Central memory CD4-positive, alpha-beta T cell (primary cell): Measurements from ENCODE around the gene GNG14.
"Not testable (repeated sequence)": the region's sequence is repeated elsewhere in the genome, so short reads cannot be mapped to it uniquely, and the experiment has no call there.

Experiments
- DNase-seq: peaks from one replicate; pipeline ENCODE4 v3.0.0; 2022

The GNG14 gene

GRCh38 chr19:12696366-12697335 is 8.9 kb downstream of the GNG14 start, which contains the start of gene FBXW9:
Gene FBXW9, minus strand, starts transcription at chr19:12696631. Its CDS starts 50 bp downstream, at chr19:12696581.
- DNase-seq, result peak; percentile 90

GRCh38 chr19:12697425-12697824 is 9.6 kb downstream of the GNG14 start:
- DNase-seq, result not testable (repeated sequence)

DNA sequence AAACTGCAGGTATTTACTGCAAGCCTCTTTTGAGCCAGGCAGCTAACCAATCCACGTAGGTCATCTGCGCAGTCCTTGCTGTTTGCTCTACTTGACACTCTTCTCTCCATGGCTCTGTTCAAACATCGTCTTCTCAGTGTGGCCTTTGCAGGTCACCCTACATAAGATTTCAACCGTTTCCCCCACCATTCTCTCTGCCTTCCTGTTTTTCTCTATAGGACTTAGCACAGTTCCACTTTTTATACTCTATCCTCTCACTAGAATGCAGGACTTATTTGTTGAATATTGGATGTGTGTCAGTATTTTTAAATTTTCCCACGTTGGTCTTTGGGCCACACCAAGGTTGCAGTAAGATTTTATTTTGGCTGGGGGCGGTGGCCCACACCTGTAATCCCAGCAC is 10.3 kb downstream of the GNG14 start:
- DNase-seq, result no peak

DNA sequence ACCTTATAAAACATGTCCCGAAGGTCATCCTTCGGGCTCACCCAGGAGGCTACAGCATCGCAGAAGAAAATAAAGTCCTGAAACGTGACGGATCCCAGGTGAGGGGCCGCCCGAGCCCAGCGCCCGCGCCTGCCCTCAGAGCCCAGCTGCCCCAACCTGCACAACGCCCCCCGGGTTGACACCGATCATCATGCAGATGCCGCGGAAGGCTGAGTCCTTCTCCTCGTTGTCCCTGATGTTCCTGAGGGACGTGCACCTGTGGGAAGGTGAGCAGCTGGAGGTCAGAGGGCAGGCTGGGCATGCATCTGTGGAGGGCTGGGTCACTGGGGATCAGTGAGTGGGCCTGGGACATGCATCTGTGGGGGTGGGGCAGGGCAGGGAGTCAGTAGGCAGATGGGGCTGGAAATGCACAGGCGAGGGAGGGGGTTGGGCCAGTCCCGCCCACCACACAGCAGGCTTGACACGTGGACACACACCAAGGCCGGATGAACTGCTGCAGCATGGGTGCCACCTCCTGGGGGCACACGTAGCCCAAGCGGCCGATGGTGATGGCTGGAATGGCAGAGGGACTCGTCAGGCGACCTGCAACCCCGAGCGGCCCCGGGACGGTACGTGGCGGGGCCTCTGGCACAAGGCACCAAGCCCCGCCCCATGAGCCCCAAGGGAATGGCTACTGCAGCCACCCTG is 13.9 kb downstream of the GNG14 start:
- DNase-seq, result no peak

DNA sequence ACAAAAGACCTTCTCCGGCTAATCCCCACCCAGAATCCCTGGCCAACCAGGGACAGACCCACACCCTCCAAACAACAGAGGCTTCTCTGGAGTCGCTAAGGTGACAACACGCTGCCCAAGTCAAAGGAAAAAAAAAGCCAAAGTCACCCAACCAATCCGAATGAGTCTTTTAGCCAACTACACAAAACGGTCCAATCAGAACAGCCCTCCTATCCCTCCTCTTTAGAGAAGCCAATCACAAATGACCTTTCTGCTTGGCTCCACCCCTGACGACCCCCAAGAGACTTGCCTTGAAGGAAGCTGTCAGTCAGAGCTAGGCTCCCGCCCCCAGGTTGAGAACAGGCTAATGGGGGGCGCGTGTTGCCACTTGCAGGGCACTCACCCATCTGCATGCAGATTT is 15.2 kb downstream of the GNG14 start:
- no peak for DNase-seq

- no peak for DNase-seq
Measured at GRCh38 chr19:12705169-12705568, 17.4 kb downstream of the GNG14 start.

DNA sequence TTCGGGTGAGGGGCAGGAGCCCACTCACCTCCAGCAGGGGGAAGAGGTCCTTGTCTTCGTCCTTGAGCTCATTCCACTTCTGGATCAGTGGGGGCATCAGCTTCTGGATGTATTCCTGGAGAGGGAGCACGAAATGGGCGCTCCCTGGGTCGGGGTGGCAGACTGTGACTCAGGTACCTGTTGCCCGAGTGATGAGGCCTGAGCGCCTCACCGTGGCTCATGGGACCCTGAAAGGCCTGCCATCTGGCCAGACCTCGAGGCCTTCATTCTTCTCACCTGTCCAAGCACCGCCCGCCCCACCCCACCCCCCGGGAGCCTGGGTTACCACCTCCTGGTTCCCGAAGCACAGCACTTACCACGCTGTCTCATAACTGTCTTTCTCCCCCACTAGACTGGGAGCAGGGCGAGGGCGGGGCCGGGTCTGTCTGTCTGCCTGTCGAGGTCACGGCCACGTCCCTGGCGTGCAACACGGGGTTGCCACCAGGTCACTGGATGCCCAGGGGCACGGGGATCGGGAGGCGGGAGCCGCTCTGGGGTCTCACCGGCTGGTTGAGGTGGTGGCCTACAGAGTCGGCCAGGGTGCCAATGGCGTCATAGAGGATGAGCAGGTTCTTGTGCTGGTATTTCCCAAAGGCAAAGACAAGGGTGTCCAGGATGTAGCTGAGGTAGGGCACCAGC is 18.0 kb downstream of the GNG14 start:
- no peak for DNase-seq

- DNase-seq, result no peak
Measured at GRCh38 chr19:12706332-12706718, 18.5 kb downstream of the GNG14 start.

GRCh38 chr19:12708641-12709040 is 20.8 kb downstream of the GNG14 start:
- DNase-seq, result no peak

GRCh38 chr19:12711187-12711586 is 23.4 kb downstream of the GNG14 start:
- no peak for DNase-seq

DNA sequence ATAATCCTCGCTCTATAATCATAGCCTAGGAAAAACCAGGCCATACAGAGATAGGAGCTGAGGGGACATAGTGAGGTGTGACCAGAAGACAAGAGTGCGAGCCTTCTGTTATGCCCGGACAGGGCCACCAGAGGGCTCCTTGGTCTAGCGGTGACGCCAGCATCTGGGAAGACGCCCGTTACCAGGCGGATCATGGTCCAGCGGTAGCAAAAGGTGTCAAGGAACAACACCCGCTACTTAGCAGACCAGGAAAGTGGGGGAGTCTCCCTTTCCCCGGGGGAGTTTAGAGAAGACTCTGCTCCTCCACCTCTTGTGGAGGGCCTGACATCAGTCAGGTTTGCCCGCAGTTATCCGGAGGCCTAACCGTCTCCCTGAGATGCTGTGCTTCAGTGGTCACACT is 24.3 kb downstream of the GNG14 start:
- DNase-seq, result not testable (repeated sequence)

DNA sequence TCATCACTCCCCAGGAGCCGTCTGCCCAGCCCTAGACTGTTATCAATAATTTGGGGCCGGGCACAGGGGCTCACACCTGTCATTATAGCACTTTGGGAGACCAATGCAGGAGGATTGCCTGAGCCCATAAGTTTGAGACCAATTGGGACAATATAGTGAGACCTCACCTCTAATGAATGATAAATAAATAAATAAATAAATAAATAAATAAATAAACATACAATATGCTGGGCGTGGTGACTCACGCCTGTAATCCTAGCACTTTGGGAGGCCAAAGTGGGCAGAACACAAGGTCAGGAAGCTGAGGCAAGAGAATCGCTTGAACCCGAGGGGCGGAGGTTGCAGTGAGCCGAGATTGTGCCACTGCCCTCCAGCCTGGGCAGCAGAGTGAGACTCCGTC is 25.5 kb downstream of the GNG14 start:
- not testable (repeated sequence) for DNase-seq

DNA sequence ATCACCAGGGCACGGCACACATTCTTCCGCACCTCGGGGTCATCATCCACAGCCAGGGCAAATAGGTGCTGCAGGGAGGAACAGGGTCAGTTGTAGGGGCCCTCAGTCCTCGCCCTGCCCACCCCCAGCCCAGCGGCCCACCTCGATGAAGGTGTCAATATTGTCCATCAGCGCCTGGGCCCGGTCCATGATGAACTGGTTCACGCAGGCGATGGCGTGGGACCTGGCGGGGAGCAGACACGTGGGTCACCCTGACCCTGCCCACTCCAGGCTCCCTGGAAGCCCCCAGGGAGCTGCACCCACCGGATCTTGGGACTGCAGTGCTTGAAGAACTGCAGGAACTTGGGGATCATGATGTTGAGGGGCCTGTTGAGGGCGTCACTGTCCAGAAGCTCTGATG is 27.3 kb downstream of the GNG14 start:
- DNase-seq, result no peak

DNA sequence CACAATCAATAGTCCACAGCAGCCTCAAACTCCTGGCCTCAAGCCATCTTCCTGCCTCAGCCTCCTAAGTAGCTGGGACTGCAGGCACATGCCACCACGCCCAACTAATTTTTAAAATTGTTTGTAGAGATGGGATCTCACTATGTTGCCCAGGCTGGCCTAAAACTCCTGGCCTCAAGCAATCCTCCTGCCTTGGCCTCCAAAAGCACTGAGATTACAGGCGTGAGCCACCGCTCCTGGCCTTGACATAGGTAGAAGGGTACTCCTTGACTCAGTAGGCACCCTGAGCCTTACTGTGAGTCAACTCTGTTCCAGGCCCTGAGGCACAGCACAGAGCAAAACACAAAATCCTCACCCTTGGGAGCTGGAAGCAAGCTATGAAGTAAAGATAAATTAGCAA is 28.1 kb downstream of the GNG14 start:
- no peak for DNase-seq

- DNase-seq, result no peak
Measured at GRCh38 chr19:12720296-12720695, 32.5 kb downstream of the GNG14 start.

DNA sequence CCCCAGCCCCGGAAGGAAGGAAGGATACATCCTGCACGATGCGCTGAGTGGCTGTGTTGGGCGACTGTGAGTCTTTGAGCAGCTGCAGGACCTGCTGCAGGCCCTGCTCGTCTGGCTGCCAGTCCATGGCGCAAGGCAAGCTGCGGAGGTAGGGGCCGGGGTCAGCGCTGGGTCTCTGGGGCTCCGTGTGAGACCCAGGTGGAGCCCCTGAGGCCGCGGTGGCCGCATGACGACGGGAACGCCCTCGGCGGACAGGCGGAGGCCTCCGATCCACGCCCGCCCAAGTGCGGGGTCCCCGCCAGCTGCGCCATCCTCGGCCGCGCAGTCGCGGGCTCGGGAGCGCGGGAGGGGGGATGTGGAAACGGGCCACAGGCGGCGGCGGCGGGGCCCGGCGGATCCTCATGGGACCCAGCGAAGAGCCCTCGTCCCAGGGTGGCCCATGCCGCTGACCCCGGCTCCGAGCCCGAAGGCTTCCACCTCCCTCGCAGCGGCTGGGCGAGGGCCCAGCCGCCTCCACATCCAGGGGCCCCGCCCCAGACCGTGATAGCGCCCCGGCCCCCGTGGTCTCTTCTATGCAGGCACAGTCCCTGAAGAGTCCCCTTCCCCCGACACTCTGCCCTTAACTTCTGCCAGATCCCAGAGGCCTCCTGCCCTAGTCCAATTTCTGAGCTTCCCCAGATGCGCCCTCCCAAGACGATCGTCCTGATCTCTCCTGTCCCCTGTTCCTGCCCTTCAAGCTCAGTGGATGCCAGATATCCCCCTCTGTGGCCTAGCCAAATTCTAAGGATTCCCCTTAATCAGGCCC is 33.3 kb downstream of the GNG14 start:
- DNase-seq, result no peak

- peak; percentile 3 for DNase-seq
Measured at GRCh38 chr19:12721656-12722565, 34.1 kb downstream of the GNG14 start.

DNA sequence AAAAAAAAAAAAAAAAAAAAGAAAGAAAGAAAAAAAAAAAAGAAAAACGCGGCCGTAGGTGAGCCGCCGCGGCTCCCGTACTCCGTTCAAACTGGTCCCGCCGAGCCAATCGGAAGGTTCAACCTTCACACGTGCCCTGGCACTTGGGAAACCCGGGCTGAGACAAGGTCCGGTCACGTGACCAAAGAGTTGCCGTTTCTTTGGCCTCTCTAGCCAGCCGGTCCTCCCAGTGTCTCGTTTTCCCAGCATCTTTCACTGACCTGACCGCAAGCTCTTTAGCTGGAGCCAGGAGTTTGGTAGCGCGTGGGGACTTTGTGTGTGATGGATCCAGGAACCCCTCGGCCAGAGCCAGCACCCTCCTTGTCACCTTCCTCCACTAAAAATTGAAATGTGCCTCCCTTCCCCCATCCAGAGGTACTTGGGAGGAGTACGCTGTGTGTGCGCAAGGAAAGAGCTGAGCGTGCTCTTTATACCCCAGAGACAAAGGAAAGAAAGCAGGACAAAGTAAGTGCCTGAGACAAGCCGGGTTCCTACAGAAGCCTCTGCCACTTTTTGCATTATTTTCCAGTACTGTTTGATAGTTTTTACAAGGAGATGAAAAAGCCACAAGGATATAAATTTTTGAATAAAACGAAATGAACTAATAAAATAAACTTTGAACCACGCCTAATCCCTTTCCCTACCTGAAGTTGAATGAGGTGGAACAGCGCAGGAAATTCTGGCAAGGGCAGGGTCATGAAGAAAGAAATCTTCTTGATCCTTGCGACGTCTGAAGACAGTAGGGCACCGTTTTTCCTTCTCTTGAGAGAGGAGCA is 35.0 kb downstream of the GNG14 start:
- peak; percentile 93 for DNase-seq

- DNase-seq, result no peak
Measured at GRCh38 chr19:12723381-12723640, 35.5 kb downstream of the GNG14 start.

DNA sequence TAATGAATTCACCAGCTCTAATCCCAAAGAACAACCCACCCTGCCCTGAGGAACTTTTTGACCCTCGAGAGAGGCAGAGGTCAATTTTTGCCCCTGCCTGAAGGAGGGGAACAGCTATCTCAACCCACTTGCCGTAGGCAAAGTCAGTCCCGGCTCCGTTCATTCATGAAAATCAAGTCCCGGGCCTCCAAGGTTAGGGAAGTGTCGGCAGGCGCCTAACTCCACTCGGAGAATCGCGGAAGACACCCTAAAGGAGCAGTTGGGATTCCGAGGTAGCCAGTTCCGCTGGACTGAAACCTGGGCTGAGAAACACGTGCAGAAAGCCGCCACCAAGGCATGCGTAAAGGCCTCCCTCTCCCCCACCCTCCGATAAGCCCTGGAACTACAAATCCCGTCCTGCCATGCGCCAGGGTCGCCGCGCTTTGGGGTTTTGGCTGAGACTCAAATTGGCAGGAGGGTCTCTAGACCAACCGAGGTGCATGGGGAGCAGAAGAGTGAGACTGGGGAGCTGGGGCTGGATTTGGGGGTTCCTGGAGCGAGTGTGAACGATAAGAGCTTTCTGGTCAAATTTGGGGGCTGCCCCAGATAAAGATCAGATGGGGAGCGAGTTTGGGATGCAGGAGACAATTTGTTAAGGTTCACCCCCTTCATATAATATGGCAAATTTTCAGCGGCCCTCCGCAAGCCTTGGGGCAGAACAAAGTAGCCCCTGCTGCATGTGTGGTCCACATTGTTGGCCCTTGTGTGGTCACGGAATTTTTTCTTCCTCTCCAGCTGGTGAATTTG is 36.0 kb downstream of the GNG14 start, which contains the start of gene TNPO2:
TNPO2 (minus strand) TSS at position 292 of the 786 bp plus-strand sequence. CDS start 2,955 bp downstream, outside the sequence.
- peak; percentile 56 for DNase-seq
